Measurements from ENCODE around the gene OR6K2. TPM values are rescaled to one million over a fixed set of nuclear protein-coding genes. Genes with fewer than 3 reads are reported as not detected.

Gene OR6K2
- total RNA-seq, 4 donors from 2014 or later, result not detected

GRCh38 chr1:158686111-158687009, 14.1 kb downstream of the OR6K2 start, which contains the start of gene SPTA1:
Gene SPTA1 (minus strand): TSS chr1:158686715. CDS start chr1:158686517, 198 bp downstream.
- H3K9me3 ChIP-seq, result no peaks in the 10 kb centered on the region
- no peak for DNase-seq
- TF ChIP-seq POLR2A (IDR thresholded peaks at IDR 0.05) (no peak), CTCF (IDR thresholded peaks at IDR 0.05) (no peak)
- H3K4me3 ChIP-seq, result no peak within 1 kb of the TSS
- no peaks in the 10 kb centered on the region for H3K36me3 ChIP-seq
- no peaks in the 10 kb centered on the region for H3K27me3 ChIP-seq
- no peak within 1 kb of the TSS for H3K27ac ChIP-seq
- no peaks in the 10 kb centered on the region for H3K4me1 ChIP-seq

GRCh38 chr1:158685085-158685484, 15.4 kb downstream of the OR6K2 start:
- H3K27me3 ChIP-seq, result no peaks in the 10 kb centered on the region
- H3K27ac ChIP-seq, result no peak overlapping the region
- DNase-seq, result no peak
- no peaks in the 10 kb centered on the region for H3K36me3 ChIP-seq
- no peaks in the 10 kb centered on the region for H3K4me1 ChIP-seq
- TF ChIP-seq POLR2A (IDR thresholded peaks at IDR 0.05) (no peak), CTCF (IDR thresholded peaks at IDR 0.05) (no peak)
- no peak overlapping the region for H3K4me3 ChIP-seq
- H3K9me3 ChIP-seq, result no peaks in the 10 kb centered on the region

- no peaks in the 10 kb centered on the region for H3K4me1 ChIP-seq
- TF ChIP-seq CTCF (IDR thresholded peaks at IDR 0.05), result no peak
- no peak for TF ChIP-seq POLR2A (IDR thresholded peaks at IDR 0.05)
- no peaks in the 10 kb centered on the region for H3K27me3 ChIP-seq
- DNase-seq, result no peak
- H3K9me3 ChIP-seq, result no peaks in the 10 kb centered on the region
- no peaks in the 10 kb centered on the region for H3K36me3 ChIP-seq
- H3K4me3 ChIP-seq, result no peak overlapping the region
- H3K27ac ChIP-seq, result no peak overlapping the region
Observed at GRCh38 chr1:158681606-158682005, 18.8 kb downstream of the OR6K2 start.

- Histone ChIP-seq H3K27ac (no peak overlapping the region), H3K9me3 (no peaks in the 10 kb centered on the region), H3K4me3 (no peak overlapping the region), H3K4me1 (no peaks in the 10 kb centered on the region), H3K27me3 (no peaks in the 10 kb centered on the region), H3K36me3 (no peaks in the 10 kb centered on the region)
- no peak for DNase-seq
- TF ChIP-seq POLR2A (IDR thresholded peaks at IDR 0.05) (no peak), CTCF (IDR thresholded peaks at IDR 0.05) (no peak)
Observed at GRCh38 chr1:158679289-158679688, 21.2 kb downstream of the OR6K2 start.

- no peak overlapping the region for H3K27ac ChIP-seq
- no peaks in the 10 kb centered on the region for H3K9me3 ChIP-seq
- no peaks in the 10 kb centered on the region for H3K4me1 ChIP-seq
- no peaks in the 10 kb centered on the region for H3K36me3 ChIP-seq
- no peak for DNase-seq
- no peak overlapping the region for H3K4me3 ChIP-seq
- H3K27me3 ChIP-seq, result no peaks in the 10 kb centered on the region
- TF ChIP-seq POLR2A (IDR thresholded peaks at IDR 0.05) (no peak), CTCF (IDR thresholded peaks at IDR 0.05) (no peak)
Observed at GRCh38 chr1:158675563-158676323, 24.7 kb downstream of the OR6K2 start.
